ENCODE data around the gene MACROD2.

- TF ChIP-seq CTCF (IDR thresholded peaks at IDR 0.05) (no peak), EZH2 (IDR thresholded peaks at IDR 0.05; ENCODE audit: borderline replicate concordance, insufficient read depth, low read depth, low read length, poor library complexity, severe bottlenecking) (no peak)
Observed at GRCh38 chr20:15317546-15318232, 1322.4 kb downstream of the MACROD2 start.
